ENCODE results near the gene ANKRD13B. TPM values are rescaled to one million over a fixed set of nuclear protein-coding genes. Genes with fewer than 3 reads are reported as not detected.

Gene ANKRD13B
- total RNA-seq, 1 experiment from 2014 or later = 31.4 TPM

- no TSS peak for BruUV-seq (replicated peaks)
- ChIA-PET POLR2A (interaction anchor here (0.6 kb wide), 1 partner anchor 283 kb away, joined by 3 read pairs; no protein-coding TSS in a partner anchor), CTCF (interaction anchor here (1.5 kb wide), 1 partner anchor 19 kb away, joined by 5 read pairs; no protein-coding TSS in a partner anchor)
- ATAC-seq (no peak), DNase-seq (ENCODE audit: low read depth, low spot score) (no peak)
- in situ Hi-C loops (cut with HindIII; ENCODE audit: low pct_unique_long_range_greater_than_20kb, low sequenced_read_pairs) = no loop called here
- no peaks in the 10 kb centered on the region for H3K9me3 ChIP-seq (ENCODE audit: control insufficient read depth, insufficient read depth, low read depth, low read length)
- no peaks in the 10 kb centered on the region for H3K36me3 ChIP-seq (ENCODE audit: control insufficient read depth, insufficient read depth, low read length)
- no peak for TF ChIP-seq REST (IDR thresholded peaks at IDR 0.05; ENCODE audit: insufficient read depth in 1 of 2, low read depth in 2 of 2, low read length in 1 of 2)
- TF ChIP-seq POLR2AphosphoS5 (IDR thresholded peaks at IDR 0.05; ENCODE audit: low read depth, low read length) = no peak
- TF ChIP-seq, protein P1, sequence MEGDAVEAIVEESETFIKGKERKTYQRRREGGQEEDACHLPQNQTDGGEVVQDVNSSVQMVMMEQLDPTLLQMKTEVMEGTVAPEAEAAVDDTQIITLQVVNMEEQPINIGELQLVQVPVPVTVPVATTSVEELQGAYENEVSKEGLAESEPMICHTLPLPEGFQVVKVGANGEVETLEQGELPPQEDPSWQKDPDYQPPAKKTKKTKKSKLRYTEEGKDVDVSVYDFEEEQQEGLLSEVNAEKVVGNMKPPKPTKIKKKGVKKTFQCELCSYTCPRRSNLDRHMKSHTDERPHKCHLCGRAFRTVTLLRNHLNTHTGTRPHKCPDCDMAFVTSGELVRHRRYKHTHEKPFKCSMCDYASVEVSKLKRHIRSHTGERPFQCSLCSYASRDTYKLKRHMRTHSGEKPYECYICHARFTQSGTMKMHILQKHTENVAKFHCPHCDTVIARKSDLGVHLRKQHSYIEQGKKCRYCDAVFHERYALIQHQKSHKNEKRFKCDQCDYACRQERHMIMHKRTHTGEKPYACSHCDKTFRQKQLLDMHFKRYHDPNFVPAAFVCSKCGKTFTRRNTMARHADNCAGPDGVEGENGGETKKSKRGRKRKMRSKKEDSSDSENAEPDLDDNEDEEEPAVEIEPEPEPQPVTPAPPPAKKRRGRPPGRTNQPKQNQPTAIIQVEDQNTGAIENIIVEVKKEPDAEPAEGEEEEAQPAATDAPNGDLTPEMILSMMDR (IDR thresholded peaks at IDR 0.05) = no peak
- TF ChIP-seq TCF7L2 (IDR thresholded peaks at IDR 0.05; ENCODE audit: low read depth, low read length) = no peak
- TF ChIP-seq SIN3A (IDR thresholded peaks at IDR 0.05; ENCODE audit: borderline replicate concordance, insufficient read depth, low read depth, low read length) = no peak
- no peaks in the 10 kb centered on the region for H3K27me3 ChIP-seq (ENCODE audit: control insufficient read depth, insufficient read depth, low read length)
- H3K4me1 ChIP-seq (ENCODE audit: control insufficient read depth, insufficient read depth, low read length) = peaks cover 41% of the 10 kb centered on the region
- intact Hi-C loops (cut with micrococcal nuclease; ENCODE audit: unreplicated experiment) = no loop called here
- no peak overlapping the region for H3K4me3 ChIP-seq (ENCODE audit: low read depth in 2 of 2, low read length in 2 of 2)
- H3K27ac ChIP-seq (ENCODE audit: low read length) = peak overlapping the region; percentile 25; the same call in 1 of the 2 replicates
Observed at GRCh38 chr17:29597361-29598172, 4.6 kb downstream of the ANKRD13B start.

GRCh38 chr17:29603109-29603674 lies 10.3 kb downstream of the ANKRD13B start:
- Histone ChIP-seq H3K4me1 (ENCODE audit: control insufficient read depth, insufficient read depth, low read length) (no peaks in the 10 kb centered on the region), H3K36me3 (ENCODE audit: control insufficient read depth, insufficient read depth, low read length) (no peaks in the 10 kb centered on the region), H3K27ac (ENCODE audit: low read length) (no peak overlapping the region), H3K9me3 (ENCODE audit: control insufficient read depth, insufficient read depth, low read depth, low read length) (no peaks in the 10 kb centered on the region), H3K27me3 (ENCODE audit: control insufficient read depth, insufficient read depth, low read length) (no peaks in the 10 kb centered on the region), H3K4me3 (ENCODE audit: low read depth in 2 of 2, low read length in 2 of 2) (no peak overlapping the region)
- in situ Hi-C loops (cut with HindIII; ENCODE audit: low pct_unique_long_range_greater_than_20kb, low sequenced_read_pairs) (no loop called here), intact Hi-C loops (cut with micrococcal nuclease; ENCODE audit: unreplicated experiment) (no loop called here)
- no TSS peak for BruUV-seq (replicated peaks)
- no peak for TF ChIP-seq SIN3A (IDR thresholded peaks at IDR 0.05; ENCODE audit: borderline replicate concordance, insufficient read depth, low read depth, low read length)
- TF ChIP-seq REST (IDR thresholded peaks at IDR 0.05; ENCODE audit: insufficient read depth in 1 of 2, low read depth in 2 of 2, low read length in 1 of 2) = no peak
- TF ChIP-seq, protein P1 (IDR thresholded peaks at IDR 0.05) = no peak
- TF ChIP-seq TCF7L2 (IDR thresholded peaks at IDR 0.05; ENCODE audit: low read depth, low read length) = no peak
- ATAC-seq (no peak), DNase-seq (ENCODE audit: low read depth, low spot score) (no peak)
- POLR2A ChIA-PET = no interaction called here
- CTCF ChIA-PET = no interaction called here
